ENCODE measurements around the gene TCF19. TPM values are rescaled to one million over a fixed set of nuclear protein-coding genes. Genes with fewer than 3 reads are reported as not detected.
"Not testable (repeated sequence)": the region's sequence is repeated elsewhere in the genome, so short reads cannot be mapped to it uniquely, and the experiment has no call there.

TCF19 gene
- total RNA-seq, 1 donor from 2014 or later = 6.4 TPM

- H3K4me3 ChIP-seq (ENCODE audit: low read depth, low read length) = no peak overlapping the region
- DNase-seq (ENCODE audit: low read depth) = no peak
- no peak for TF ChIP-seq CTCF (IDR thresholded peaks at IDR 0.05; ENCODE audit: insufficient read depth, low read length, poor library complexity, severe bottlenecking)
- H3K36me3 ChIP-seq (ENCODE audit: control insufficient read depth, insufficient read depth, low read length) = no peaks in the 10 kb centered on the region
- H3K27me3 ChIP-seq (ENCODE audit: control insufficient read depth, insufficient read depth, low read length) = no peaks in the 10 kb centered on the region
Measured at GRCh38 chr6:31162463-31163165, 4.2 kb downstream of the TCF19 start.

- H3K36me3 ChIP-seq (ENCODE audit: control insufficient read depth, insufficient read depth, low read length) = no peaks in the 10 kb centered on the region
- no peak overlapping the region for H3K4me3 ChIP-seq (ENCODE audit: low read depth, low read length)
- no peak for DNase-seq (ENCODE audit: low read depth)
- no peaks in the 10 kb centered on the region for H3K27me3 ChIP-seq (ENCODE audit: control insufficient read depth, insufficient read depth, low read length)
- no peak for TF ChIP-seq CTCF (IDR thresholded peaks at IDR 0.05; ENCODE audit: insufficient read depth, low read length, poor library complexity, severe bottlenecking)
Measured at GRCh38 chr6:31163922-31164321, 5.5 kb downstream of the TCF19 start.

GRCh38 chr6:31164475-31165063, 6.2 kb downstream of the TCF19 start:
- H3K36me3 ChIP-seq (ENCODE audit: control insufficient read depth, insufficient read depth, low read length); DNase-seq (ENCODE audit: low read depth); H3K4me3 ChIP-seq (ENCODE audit: low read depth, low read length); H3K27me3 ChIP-seq (ENCODE audit: control insufficient read depth, insufficient read depth, low read length): not testable (repeated sequence)

GRCh38 chr6:31165064-31165832, 6.9 kb downstream of the TCF19 start:
- H3K4me3 ChIP-seq (ENCODE audit: low read depth, low read length); H3K36me3 ChIP-seq (ENCODE audit: control insufficient read depth, insufficient read depth, low read length); DNase-seq (ENCODE audit: low read depth); H3K27me3 ChIP-seq (ENCODE audit: control insufficient read depth, insufficient read depth, low read length): not testable (repeated sequence)

- no peak for TF ChIP-seq CTCF (IDR thresholded peaks at IDR 0.05; ENCODE audit: insufficient read depth, low read length, poor library complexity, severe bottlenecking)
- no peak for DNase-seq (ENCODE audit: low read depth)
- H3K4me3 ChIP-seq (ENCODE audit: low read depth, low read length) = no peak overlapping the region
- H3K36me3 ChIP-seq (ENCODE audit: control insufficient read depth, insufficient read depth, low read length) = no peaks in the 10 kb centered on the region
- H3K27me3 ChIP-seq (ENCODE audit: control insufficient read depth, insufficient read depth, low read length) = no peaks in the 10 kb centered on the region
Measured at GRCh38 chr6:31165986-31166385, 7.6 kb downstream of the TCF19 start.

GRCh38 chr6:31168606-31169005, 10.2 kb downstream of the TCF19 start:
- no peak for TF ChIP-seq CTCF (IDR thresholded peaks at IDR 0.05; ENCODE audit: insufficient read depth, low read length, poor library complexity, severe bottlenecking)
- no peak for DNase-seq (ENCODE audit: low read depth)
- Histone ChIP-seq H3K36me3 (ENCODE audit: control insufficient read depth, insufficient read depth, low read length) (no peaks in the 10 kb centered on the region), H3K27me3 (ENCODE audit: control insufficient read depth, insufficient read depth, low read length) (no peaks in the 10 kb centered on the region), H3K4me3 (ENCODE audit: low read depth, low read length) (no peak overlapping the region)
